Glutamatergic neuron (in vitro differentiated cells): ENCODE results near the gene SZRD1. TPM values are rescaled to one million over a fixed set of nuclear protein-coding genes. Genes with fewer than 3 reads are reported as not detected.

Experiments
- DNase-seq: peaks from one replicate; pipeline ENCODE4 v3.0.0; 2022
- H3K27ac Mint-ChIP-seq: one replicate; pipeline ENCODE4 v1.8.0; 2020; ENCODE audit warnings: mild to moderate bottlenecking, mixed read lengths, inconsistent platforms; ENCODE audit not compliant: unreplicated experiment
- H3K27me3 Mint-ChIP-seq: one replicate; pipeline ENCODE4 v1.8.0; 2020; ENCODE audit warnings: mild to moderate bottlenecking, moderate library complexity, mixed read lengths, inconsistent platforms; ENCODE audit not compliant: unreplicated experiment
- H3K36me3 Mint-ChIP-seq: one replicate; pipeline ENCODE4 v1.8.0; 2020; ENCODE audit warnings: mild to moderate bottlenecking, mixed read lengths, inconsistent platforms; ENCODE audit not compliant: unreplicated experiment
- H3K4me1 Mint-ChIP-seq: one replicate; pipeline ENCODE4 v1.8.0; 2020; ENCODE audit warnings: mild to moderate bottlenecking, low read depth, mixed read lengths, inconsistent platforms; ENCODE audit not compliant: unreplicated experiment
- H3K4me3 Mint-ChIP-seq: one replicate; pipeline ENCODE4 v1.8.0; 2020; ENCODE audit warnings: mild to moderate bottlenecking, mixed read lengths, inconsistent platforms; ENCODE audit not compliant: unreplicated experiment
- H3K9me3 Mint-ChIP-seq: one replicate; pipeline ENCODE4 v1.8.0; 2020; ENCODE audit warnings: mild to moderate bottlenecking, moderate library complexity, mixed read lengths, inconsistent platforms; ENCODE audit not compliant: unreplicated experiment
- CTCF ChIP-seq: fragments of 200-600 bp; sonication (generic); IDR thresholded peaks from one replicate; pipeline ENCODE4 v1.5.0; 2021; ENCODE audit not compliant: partially characterized antibody, unreplicated experiment
- total RNA-seq: library from RNA; stranded (reverse); fragmentation: NEBNext Ultra II Directional; extraction: Animal tissue kit (Norgen Biotek cat#: 25700); gene quantifications from one replicate; pipeline ENCODE4 v1.2.1, GENCODE V29; 2021; ENCODE audit not compliant: unreplicated experiment

Gene SZRD1
- total RNA-seq, 1 donor from 2014 or later, result 64.5 TPM

GRCh38 chr1:16374266-16374665 lies 7.2 kb downstream of the SZRD1 start:
- no peak overlapping the region for H3K4me3 Mint-ChIP-seq
- no peak for TF ChIP-seq CTCF
- H3K4me1 Mint-ChIP-seq, result peaks cover 19% of the 10 kb centered on the region
- H3K27me3 Mint-ChIP-seq, result peaks cover 5% of the 10 kb centered on the region
- H3K27ac Mint-ChIP-seq, result no peak overlapping the region
- no peak for DNase-seq
- no peaks in the 10 kb centered on the region for H3K36me3 Mint-ChIP-seq
- peaks cover 2% of the 10 kb centered on the region for H3K9me3 Mint-ChIP-seq

- H3K36me3 Mint-ChIP-seq, result no peaks in the 10 kb centered on the region
- no peak for TF ChIP-seq CTCF
- peak overlapping the region; percentile 44 for H3K27ac Mint-ChIP-seq
- H3K4me1 Mint-ChIP-seq, result peaks cover 17% of the 10 kb centered on the region
- H3K4me3 Mint-ChIP-seq, result no peak overlapping the region
- peaks cover 2% of the 10 kb centered on the region for H3K9me3 Mint-ChIP-seq
- DNase-seq, result no peak
- H3K27me3 Mint-ChIP-seq, result peaks cover 5% of the 10 kb centered on the region
These were observed 8.7 kb downstream of the SZRD1 start for GRCh38 chr1:16375521-16376340.

GRCh38 chr1:16376971-16377370 lies 9.9 kb downstream of the SZRD1 start:
- H3K36me3 Mint-ChIP-seq, result no peaks in the 10 kb centered on the region
- H3K4me1 Mint-ChIP-seq, result peaks cover 17% of the 10 kb centered on the region
- peak overlapping the region; percentile 12 for H3K27ac Mint-ChIP-seq
- H3K27me3 Mint-ChIP-seq, result peaks cover 5% of the 10 kb centered on the region
- H3K4me3 Mint-ChIP-seq, result no peak overlapping the region
- no peak for DNase-seq
- TF ChIP-seq CTCF, result no peak
- peaks cover 2% of the 10 kb centered on the region for H3K9me3 Mint-ChIP-seq

GRCh38 chr1:16378443-16378842 lies 11.4 kb downstream of the SZRD1 start:
- no peak overlapping the region for H3K4me3 Mint-ChIP-seq
- peaks cover 17% of the 10 kb centered on the region for H3K4me1 Mint-ChIP-seq
- no peak for TF ChIP-seq CTCF
- peaks cover 5% of the 10 kb centered on the region for H3K27me3 Mint-ChIP-seq
- H3K36me3 Mint-ChIP-seq, result no peaks in the 10 kb centered on the region
- H3K27ac Mint-ChIP-seq, result no peak overlapping the region
- H3K9me3 Mint-ChIP-seq, result peaks cover 2% of the 10 kb centered on the region
- DNase-seq, result no peak

- TF ChIP-seq CTCF, result no peak
These were observed 13.8 kb downstream of the SZRD1 start for GRCh38 chr1:16380868-16381267.

More at GRCh38 chr1:16380868-16381267, 13.8 kb downstream of the SZRD1 start:
- DNase-seq, result no peak
- H3K36me3 Mint-ChIP-seq, result no peaks in the 10 kb centered on the region
- H3K4me1 Mint-ChIP-seq, result peaks cover 14% of the 10 kb centered on the region
- no peak overlapping the region for H3K4me3 Mint-ChIP-seq
- H3K9me3 Mint-ChIP-seq, result no peaks in the 10 kb centered on the region
- H3K27ac Mint-ChIP-seq, result no peak overlapping the region
- H3K27me3 Mint-ChIP-seq, result peaks cover 1% of the 10 kb centered on the region
